ENCODE results near the gene JADE1.

The JADE1 gene

DNA sequence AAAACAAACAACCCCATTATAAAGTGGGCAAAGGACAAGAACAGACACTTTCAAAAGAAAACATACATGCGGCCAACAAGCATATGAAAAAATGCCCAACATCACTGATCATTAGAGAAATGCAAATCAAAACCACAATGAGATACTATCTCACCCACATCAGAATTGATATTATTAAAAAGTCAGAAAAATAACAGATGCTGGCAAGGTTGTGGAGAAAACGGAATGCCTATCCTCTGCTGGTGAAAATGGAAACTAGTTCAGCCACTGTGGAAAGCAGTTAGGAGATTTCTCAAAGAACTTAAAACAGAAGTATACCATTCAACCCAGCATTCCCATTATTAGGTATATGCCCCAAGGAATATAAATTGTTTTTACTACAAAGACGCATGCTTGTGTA lies 112.5 kb downstream of the JADE1 start:
- no peak for TF ChIP-seq ISL1 (CRISPR knock-in tag; IDR thresholded peaks at IDR 0.05)
- ATAC-seq, result peak; percentile 75
